HepG2 (cell line): ENCODE measurements around the gene MRPL14. TPM values are rescaled to one million over a fixed set of nuclear protein-coding genes. Genes with fewer than 3 reads are reported as not detected.
A peak's percentile ranks its signal among the peaks of the same experiment; 100 is the strongest.

Experiments used
- CAMTA2 ChIP-seq: sonication (generic); formaldehyde crosslinking; IDR thresholded peaks from 2 replicates; pipeline ENCODE4 v1.4.0; 2020; ENCODE audit warnings: mild to moderate bottlenecking, missing genetic modification reagents, borderline replicate concordance
- IRX3 ChIP-seq: sonication (generic); formaldehyde crosslinking; IDR thresholded peaks from 2 replicates; pipeline ENCODE4 v1.8.1; 2023; ENCODE audit warnings: mild to moderate bottlenecking, low read depth, missing genetic modification reagents, borderline replicate concordance
- MBNL3 ChIP-seq: fragments of 250-450 bp; sonication (Bioruptor Pico); conservative IDR thresholded peaks from 2 replicates; pipeline ENCODE4 v1.8.0; 2022; ENCODE audit warnings: mild to moderate bottlenecking, inconsistent platforms
- MED1 ChIP-seq: sonication (generic); formaldehyde crosslinking; IDR thresholded peaks from 2 replicates; pipeline ENCODE4 v1.4.0; 2020; ENCODE audit warnings: missing genetic modification reagents
- NONO ChIP-seq, 2 experiments: fragments of 450-650 bp in 1 of 2; sonication (generic) in 1 of 2; formaldehyde crosslinking in 1 of 2; IDR thresholded peaks in 1 of 2; conservative IDR thresholded peaks in 1 of 2; 2 replicates each; pipeline versions ENCODE4 v1.6.1 to v1.8.0; 2017 to 2022; ENCODE audit warnings: mild to moderate bottlenecking in 1 of 2, missing genetic modification reagents in 1 of 2, moderate library complexity in 1 of 2
- STAT5B ChIP-seq: sonication (generic); formaldehyde crosslinking; IDR thresholded peaks from 2 replicates; pipeline ENCODE4 v1.4.0; 2020; ENCODE audit warnings: missing genetic modification reagents
- TCF7 ChIP-seq: sonication (generic); IDR thresholded peaks from 2 replicates; pipeline ENCODE4 v1.6.1; 2016; ENCODE audit warnings: antibody characterized with exemption, low read depth
- ZBTB4 ChIP-seq: sonication (generic); formaldehyde crosslinking; IDR thresholded peaks from 2 replicates; pipeline ENCODE4 v1.4.0; 2020; ENCODE audit warnings: missing genetic modification reagents, mild to moderate bottlenecking, borderline replicate concordance
- ZNF251 ChIP-seq: sonication (generic); formaldehyde crosslinking; IDR thresholded peaks from 2 replicates; pipeline ENCODE4 v1.9.0; 2021; ENCODE audit warnings: mild to moderate bottlenecking, missing genetic modification reagents
- ZNF674 ChIP-seq: sonication (generic); formaldehyde crosslinking; IDR thresholded peaks from 2 replicates; pipeline ENCODE4 v1.5.0; 2020; ENCODE audit warnings: low read depth, mild to moderate bottlenecking, missing genetic modification reagents
- ZSCAN5A ChIP-seq: sonication (generic); formaldehyde crosslinking; IDR thresholded peaks from 2 replicates; pipeline ENCODE4 v1.8.0; 2022; ENCODE audit warnings: mild to moderate bottlenecking, missing genetic modification reagents, borderline replicate concordance
- polyA plus RNA-seq, 8 experiments: library from polyadenylated mRNA; depleted of rRNA in 3 of 8; stranded (reverse) in 7 of 8; unstranded in 1 of 8; fragments of >200 nt; fragmentation: Illumina TruSeq in 4 of 8; extraction: Trizol in 4 of 8; gene quantifications; 2 replicates each; pipeline versions ENCODE4 v1.2.1 to v1.2.3, GENCODE V29; 2011 to 2016; ENCODE audit warnings: low read depth in 4 of 8, missing spikeins in 1 of 8, mixed read lengths in 1 of 8; ENCODE audit not compliant: insufficient read depth in 1 of 8
- total RNA-seq, 5 experiments: library from RNA; depleted of rRNA; stranded (reverse); fragments of >200 nt; fragmentation: Illumina TruSeq; extraction: Trizol; gene quantifications; 2 replicates each; pipeline ENCODE4 v1.2.3, GENCODE V29; 2016; ENCODE audit warnings: low read depth in 1 of 5
- TF ChIP-seq, protein P1 (sequence below): IDR thresholded peaks from 2 replicates; pipeline ENCODE4 v1.6.1; 2016; ENCODE audit warnings: low read depth, borderline replicate concordance
- TF ChIP-seq, protein P2 (sequence below): sonication (generic); formaldehyde crosslinking; IDR thresholded peaks from 2 replicates; pipeline ENCODE4 v1.5.0; 2020; ENCODE audit warnings: mild to moderate bottlenecking, missing genetic modification reagents, borderline replicate concordance
- TF ChIP-seq, protein P3 (sequence below): sonication (generic); formaldehyde crosslinking; IDR thresholded peaks from 2 replicates; pipeline ENCODE4 v1.5.0; 2020; ENCODE audit warnings: mild to moderate bottlenecking, missing genetic modification reagents

The MRPL14 gene
- total and polyA plus RNA-seq, 2 of the 13 experiments (the other 11 are each of a cell fraction or from before 2014, with no cell fraction given): 157 to 178 TPM

DNA sequence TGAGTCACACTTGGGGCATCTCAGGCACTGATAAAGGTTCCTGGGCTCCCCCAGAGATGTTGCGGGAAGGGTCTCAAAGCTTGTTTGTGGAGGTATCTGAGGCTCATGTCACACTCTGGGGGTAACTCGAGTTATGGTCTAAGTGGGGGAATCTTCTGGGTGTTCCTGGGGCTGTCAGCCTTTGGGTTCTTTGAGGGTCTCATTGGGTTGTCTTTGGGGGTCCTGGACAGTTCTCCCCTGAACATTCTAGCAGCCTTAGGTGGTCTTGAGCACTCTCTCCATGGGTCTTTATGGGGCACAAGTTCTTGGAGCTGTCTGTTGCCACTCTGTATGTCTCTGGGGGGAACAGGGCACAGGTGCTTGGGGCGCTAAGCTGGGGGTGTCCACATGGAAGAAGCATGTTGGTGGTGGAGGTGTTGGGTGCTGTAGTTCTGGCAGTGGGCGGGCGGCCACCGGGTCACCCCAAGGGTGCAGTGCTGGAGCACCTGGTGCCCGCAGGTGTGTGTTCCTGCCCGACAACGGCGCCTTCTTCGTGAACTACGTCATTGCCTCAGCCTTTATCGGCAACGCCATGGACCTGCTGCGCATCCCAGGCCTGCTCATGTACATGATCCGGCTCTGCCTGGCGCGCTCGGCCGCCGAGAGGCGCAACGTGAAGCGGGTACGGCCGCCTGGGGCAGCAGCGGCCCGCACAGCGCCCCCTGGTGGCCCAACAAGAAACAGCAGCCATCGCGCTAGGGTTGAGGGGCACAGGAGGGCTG lies 24.3 kb upstream of the MRPL14 start (continued):
- no peak for TF ChIP-seq MBNL3
- peak; percentile 82; the same call in 1 of the 2 replicates for TF ChIP-seq ZBTB4 (CRISPR knock-in tag)
- TF ChIP-seq ZSCAN5A (CRISPR knock-in tag): peak; percentile 88; the same call in 1 of the 2 replicates
- TF ChIP-seq STAT5B (CRISPR knock-in tag): no peak
- no peak for TF ChIP-seq TCF7
- TF ChIP-seq, protein P1, sequence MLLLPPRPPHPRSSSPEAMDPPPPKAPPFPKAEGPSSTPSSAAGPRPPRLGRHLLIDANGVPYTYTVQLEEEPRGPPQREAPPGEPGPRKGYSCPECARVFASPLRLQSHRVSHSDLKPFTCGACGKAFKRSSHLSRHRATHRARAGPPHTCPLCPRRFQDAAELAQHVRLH (CRISPR knock-in tag): peak; percentile 53; the same call in 1 of the 2 replicates
- TF ChIP-seq ZNF674: no peak
- TF ChIP-seq, protein P2, sequence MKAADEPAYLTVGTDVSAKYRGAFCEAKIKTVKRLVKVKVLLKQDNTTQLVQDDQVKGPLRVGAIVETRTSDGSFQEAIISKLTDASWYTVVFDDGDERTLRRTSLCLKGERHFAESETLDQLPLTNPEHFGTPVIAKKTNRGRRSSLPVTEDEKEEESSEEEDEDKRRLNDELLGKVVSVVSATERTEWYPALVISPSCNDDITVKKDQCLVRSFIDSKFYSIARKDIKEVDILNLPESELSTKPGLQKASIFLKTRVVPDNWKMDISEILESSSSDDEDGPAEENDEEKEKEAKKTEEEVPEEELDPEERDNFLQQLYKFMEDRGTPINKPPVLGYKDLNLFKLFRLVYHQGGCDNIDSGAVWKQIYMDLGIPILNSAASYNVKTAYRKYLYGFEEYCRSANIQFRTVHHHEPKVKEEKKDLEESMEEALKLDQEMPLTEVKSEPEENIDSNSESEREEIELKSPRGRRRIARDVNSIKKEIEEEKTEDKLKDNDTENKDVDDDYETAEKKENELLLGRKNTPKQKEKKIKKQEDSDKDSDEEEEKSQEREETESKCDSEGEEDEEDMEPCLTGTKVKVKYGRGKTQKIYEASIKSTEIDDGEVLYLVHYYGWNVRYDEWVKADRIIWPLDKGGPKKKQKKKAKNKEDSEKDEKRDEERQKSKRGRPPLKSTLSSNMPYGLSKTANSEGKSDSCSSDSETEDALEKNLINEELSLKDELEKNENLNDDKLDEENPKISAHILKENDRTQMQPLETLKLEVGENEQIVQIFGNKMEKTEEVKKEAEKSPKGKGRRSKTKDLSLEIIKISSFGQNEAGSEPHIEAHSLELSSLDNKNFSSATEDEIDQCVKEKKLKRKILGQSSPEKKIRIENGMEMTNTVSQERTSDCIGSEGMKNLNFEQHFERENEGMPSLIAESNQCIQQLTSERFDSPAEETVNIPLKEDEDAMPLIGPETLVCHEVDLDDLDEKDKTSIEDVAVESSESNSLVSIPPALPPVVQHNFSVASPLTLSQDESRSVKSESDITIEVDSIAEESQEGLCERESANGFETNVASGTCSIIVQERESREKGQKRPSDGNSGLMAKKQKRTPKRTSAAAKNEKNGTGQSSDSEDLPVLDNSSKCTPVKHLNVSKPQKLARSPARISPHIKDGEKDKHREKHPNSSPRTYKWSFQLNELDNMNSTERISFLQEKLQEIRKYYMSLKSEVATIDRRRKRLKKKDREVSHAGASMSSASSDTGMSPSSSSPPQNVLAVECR (CRISPR knock-in tag): peak; percentile 35; the same call in 1 of the 2 replicates
- peak; percentile 49; the same call in 1 of the 2 replicates for TF ChIP-seq MED1 (CRISPR knock-in tag)
- no peak for TF ChIP-seq CAMTA2 (CRISPR knock-in tag)
- TF ChIP-seq, protein P3, sequence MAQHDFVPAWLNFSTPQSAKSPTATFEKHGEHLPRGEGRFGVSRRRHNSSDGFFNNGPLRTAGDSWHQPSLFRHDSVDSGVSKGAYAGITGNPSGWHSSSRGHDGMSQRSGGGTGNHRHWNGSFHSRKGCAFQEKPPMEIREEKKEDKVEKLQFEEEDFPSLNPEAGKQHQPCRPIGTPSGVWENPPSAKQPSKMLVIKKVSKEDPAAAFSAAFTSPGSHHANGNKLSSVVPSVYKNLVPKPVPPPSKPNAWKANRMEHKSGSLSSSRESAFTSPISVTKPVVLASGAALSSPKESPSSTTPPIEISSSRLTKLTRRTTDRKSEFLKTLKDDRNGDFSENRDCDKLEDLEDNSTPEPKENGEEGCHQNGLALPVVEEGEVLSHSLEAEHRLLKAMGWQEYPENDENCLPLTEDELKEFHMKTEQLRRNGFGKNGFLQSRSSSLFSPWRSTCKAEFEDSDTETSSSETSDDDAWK (CRISPR knock-in tag): no peak
- TF ChIP-seq NONO (IDR thresholded peaks at IDR 0.05): no peak
- peak; percentile 73 for TF ChIP-seq NONO (CRISPR knock-in tag; conservative IDR thresholded peaks at IDR 0.05)
- no peak for TF ChIP-seq ZNF251 (CRISPR knock-in tag)
- TF ChIP-seq IRX3 (CRISPR knock-in tag): peak; percentile 88; the same call in 1 of the 2 replicates
